T follicular helper cell (primary cell): ENCODE measurements around the gene RBKS.
A peak's percentile ranks its signal among the peaks of the same experiment; 100 is the strongest.
"Not testable (repeated sequence)": the region's sequence is repeated elsewhere in the genome, so short reads cannot be mapped to it uniquely, and the experiment has no call there.

ENCODE experiments used
- DNase-seq: peaks from one replicate; pipeline ENCODE4 v3.0.0-alpha.2; 2020; ENCODE audit warnings: low read depth

RBKS gene

GRCh38 chr2:27906074-27906473 is 15.9 kb upstream of the RBKS start:
- no peak for DNase-seq

GRCh38 chr2:27904405-27904665 is 14.1 kb upstream of the RBKS start:
- DNase-seq, result no peak

GRCh38 chr2:27903649-27904404 is 13.6 kb upstream of the RBKS start:
- no peak for DNase-seq

- DNase-seq, result no peak
Observed at GRCh38 chr2:27903018-27903417, 12.8 kb upstream of the RBKS start.

GRCh38 chr2:27902098-27902497 is 11.9 kb upstream of the RBKS start:
- no peak for DNase-seq

- no peak for DNase-seq
Observed at GRCh38 chr2:27901234-27901633, 11.0 kb upstream of the RBKS start.

- no peak for DNase-seq
Observed at GRCh38 chr2:27897717-27898116, 7.5 kb upstream of the RBKS start.

- DNase-seq, result no peak
Observed at GRCh38 chr2:27893006-27893405, 2.8 kb upstream of the RBKS start.

GRCh38 chr2:27891673-27892105 is 1.5 kb upstream of the RBKS start:
- DNase-seq, result no peak

GRCh38 chr2:27890924-27891672 is 911 bp upstream of the RBKS start:
- peak; percentile 94 for DNase-seq

- peak; percentile 7 for DNase-seq
Observed at GRCh38 chr2:27889774-27890145, 427 bp downstream of the RBKS start.

- DNase-seq, result no peak
Observed at GRCh38 chr2:27888790-27889189, 1.4 kb downstream of the RBKS start.

- DNase-seq, result no peak
Observed at GRCh38 chr2:27887830-27888229, 2.4 kb downstream of the RBKS start.

GRCh38 chr2:27887111-27887510 is 3.1 kb downstream of the RBKS start:
- no peak for DNase-seq

- DNase-seq, result no peak
Observed at GRCh38 chr2:27886322-27886721, 3.9 kb downstream of the RBKS start.

- no peak for DNase-seq
Observed at GRCh38 chr2:27885661-27886060, 4.5 kb downstream of the RBKS start.

GRCh38 chr2:27885234-27885633 is 5.0 kb downstream of the RBKS start:
- DNase-seq, result no peak

- no peak for DNase-seq
Observed at GRCh38 chr2:27884601-27885000, 5.6 kb downstream of the RBKS start.

- DNase-seq, result not testable (repeated sequence)
Observed at GRCh38 chr2:27882584-27882922, 7.6 kb downstream of the RBKS start.

- DNase-seq, result not testable (repeated sequence)
Observed at GRCh38 chr2:27881815-27882583, 8.2 kb downstream of the RBKS start.

- no peak for DNase-seq
Observed at GRCh38 chr2:27878825-27879224, 11.4 kb downstream of the RBKS start.

GRCh38 chr2:27875089-27875881 is 14.9 kb downstream of the RBKS start:
- no peak for DNase-seq
